Ovary (tissue), 9 donors: Measurements from ENCODE around the gene STK24. TPM values are rescaled to one million over a fixed set of nuclear protein-coding genes. Genes with fewer than 3 reads are reported as not detected.

Source experiments
- DNase-seq, 5 donors: peaks; one replicate each; pipeline ENCODE4 v3.0.0-alpha.2; 2019 to 2020
- H3K27ac ChIP-seq, 2 donors: fragments of 200-600 bp; one replicate each; pipeline versions ENCODE4 v1.5.1 to v1.8.0; 2019 to 2022
- H3K27me3 ChIP-seq: fragments of 200-600 bp; one replicate; pipeline ENCODE4 v1.8.0; 2022
- H3K36me3 ChIP-seq: fragments of 200-600 bp; sonication (generic); one replicate; pipeline ENCODE4 v1.5.1; 2019
- H3K4me1 ChIP-seq: one replicate; pipeline ENCODE4 v1.8.1; 2013; ENCODE audit warnings: mild to moderate bottlenecking, moderate library complexity; ENCODE audit not compliant: insufficient read depth
- H3K4me3 ChIP-seq: fragments of 200-600 bp; sonication (generic); one replicate; pipeline ENCODE4 v1.5.1; 2017
- H3K9me3 ChIP-seq, 2 donors: fragments of 200-600 bp in 1 of 2; sonication (generic) in 1 of 2; one replicate each; pipeline versions ENCODE4 v1.5.1 to v1.8.1; 2013 to 2019; ENCODE audit warnings: mild to moderate bottlenecking in 1 of 2, moderate library complexity in 1 of 2
- EP300 ChIP-seq: sonication (generic); formaldehyde crosslinking; IDR thresholded peaks from one replicate; pipeline ENCODE4 v1.6.1; 2017; ENCODE audit warnings: antibody characterized with exemption
- POLR2A ChIP-seq: fragments of 450-650 bp; IDR thresholded peaks from one replicate; pipeline ENCODE4 v1.6.1; 2017; ENCODE audit warnings: antibody characterized with exemption, mild to moderate bottlenecking, moderate library complexity
- WGBS, 3 donors: extraction: QIAGEN DNeasy Blood & Tissue Kit in 1 of 3; methylation state at CpG; one replicate each; pipeline versions ENCODE4 v1.1.5 to v1.1.7; 2013 to 2017; 5-methylcytosine and 5-hydroxymethylcytosine counted together
- intact Hi-C, 4 donors: fragments of 100-400 bp; cut with DNase I; formaldehyde crosslinking; loops; one replicate each; pipeline versions ENCODE4 v1.11.0 to v1.15.1; 2022 to 2023
- polyA plus RNA-seq, 2 donors: library from polyadenylated mRNA; stranded (reverse); fragments of 200-250 nt in 1 of 2; fragments of 350-450 nt in 1 of 2; fragmentation: Illumina TruSeq in 1 of 2; extraction: RNeasy Lipid Tissue Mini Kit (QIAGEN cat#74804) in 1 of 2; gene quantifications; one replicate each; pipeline ENCODE4 v1.2.3, GENCODE V29; 2013 to 2014
- total RNA-seq, 7 donors: library from RNA; depleted of rRNA in 2 of 7; stranded (reverse); fragments of >200 nt in 2 of 7; fragmentation: NEBNext Ultra II Directional in 3 of 7; extraction: Animal tissue kit (Norgen Biotek cat#: 25700) in 3 of 7; gene quantifications; one replicate each; pipeline versions ENCODE4 v1.1.0 to v1.2.4, GENCODE V29; 2016 to 2023
- TF ChIP-seq, protein P1 (sequence below), 3 donors: fragments of 450-650 bp in 2 of 3; fragments of 200-600 bp in 1 of 3; IDR thresholded peaks; one replicate each; pipeline versions ENCODE4 v1.5.1 to v1.8.0; 2016 to 2022; ENCODE audit warnings: antibody characterized with exemption in 3 of 3, mild to moderate bottlenecking in 1 of 3
- donor health status: DM: no; HTN: no; CAD: no; lungs with moderate emphysema.
- donor health status: DM: no; HTN: no; CAD: no.
- donor health status: Bipolar disorder and iron deficiency.
- donor health status: DM: yes; HTN: yes; CAD: no.
- donor health status: DM: no; HTN: no; CAD: no.
- donor health status: DM: yes; HTN: yes; CAD: no.

The STK24 gene
- total and polyA plus RNA-seq, 9 donors = 34.0 to 153 (median 60.6) TPM

DNA sequence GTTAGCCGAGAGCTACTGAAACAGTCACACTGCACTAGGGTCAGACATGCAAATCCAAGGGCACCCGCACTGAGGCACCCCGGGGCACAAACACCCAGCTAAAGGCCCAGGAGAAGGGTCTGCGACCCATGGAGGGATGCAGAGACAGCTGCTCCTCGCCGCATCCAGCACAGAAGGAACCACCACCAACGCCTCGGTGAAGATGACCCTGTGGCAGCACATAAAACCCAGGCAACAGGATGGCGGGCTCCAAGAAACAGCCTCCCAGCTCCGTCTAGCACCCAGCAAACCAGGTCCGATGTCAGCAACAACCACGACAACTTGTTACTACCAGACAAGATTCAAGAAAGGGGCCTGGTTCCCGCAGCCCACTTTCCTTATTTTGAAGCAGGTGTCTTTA, 82.1 kb downstream of the STK24 start:
- intact Hi-C loops = no loop called here
- no peaks in the 10 kb centered on the region for H3K27me3 ChIP-seq
- H3K36me3 ChIP-seq = no peaks in the 10 kb centered on the region
- TF ChIP-seq POLR2A (no peak), EP300 (no peak)
- TF ChIP-seq, protein P1, sequence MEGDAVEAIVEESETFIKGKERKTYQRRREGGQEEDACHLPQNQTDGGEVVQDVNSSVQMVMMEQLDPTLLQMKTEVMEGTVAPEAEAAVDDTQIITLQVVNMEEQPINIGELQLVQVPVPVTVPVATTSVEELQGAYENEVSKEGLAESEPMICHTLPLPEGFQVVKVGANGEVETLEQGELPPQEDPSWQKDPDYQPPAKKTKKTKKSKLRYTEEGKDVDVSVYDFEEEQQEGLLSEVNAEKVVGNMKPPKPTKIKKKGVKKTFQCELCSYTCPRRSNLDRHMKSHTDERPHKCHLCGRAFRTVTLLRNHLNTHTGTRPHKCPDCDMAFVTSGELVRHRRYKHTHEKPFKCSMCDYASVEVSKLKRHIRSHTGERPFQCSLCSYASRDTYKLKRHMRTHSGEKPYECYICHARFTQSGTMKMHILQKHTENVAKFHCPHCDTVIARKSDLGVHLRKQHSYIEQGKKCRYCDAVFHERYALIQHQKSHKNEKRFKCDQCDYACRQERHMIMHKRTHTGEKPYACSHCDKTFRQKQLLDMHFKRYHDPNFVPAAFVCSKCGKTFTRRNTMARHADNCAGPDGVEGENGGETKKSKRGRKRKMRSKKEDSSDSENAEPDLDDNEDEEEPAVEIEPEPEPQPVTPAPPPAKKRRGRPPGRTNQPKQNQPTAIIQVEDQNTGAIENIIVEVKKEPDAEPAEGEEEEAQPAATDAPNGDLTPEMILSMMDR (IDR thresholded peaks at IDR 0.05) = no peak
- H3K4me3 ChIP-seq = no peak overlapping the region
- no peaks in the 10 kb centered on the region for H3K9me3 ChIP-seq
- H3K27ac ChIP-seq = no peak overlapping the region
- H3K4me1 ChIP-seq = peaks cover 20% of the 10 kb centered on the region
- 92 to 96% (median 93%) methylated on average over 13 of the region's 13 CpGs for WGBS, 3 donors
- DNase-seq = no peak

DNA sequence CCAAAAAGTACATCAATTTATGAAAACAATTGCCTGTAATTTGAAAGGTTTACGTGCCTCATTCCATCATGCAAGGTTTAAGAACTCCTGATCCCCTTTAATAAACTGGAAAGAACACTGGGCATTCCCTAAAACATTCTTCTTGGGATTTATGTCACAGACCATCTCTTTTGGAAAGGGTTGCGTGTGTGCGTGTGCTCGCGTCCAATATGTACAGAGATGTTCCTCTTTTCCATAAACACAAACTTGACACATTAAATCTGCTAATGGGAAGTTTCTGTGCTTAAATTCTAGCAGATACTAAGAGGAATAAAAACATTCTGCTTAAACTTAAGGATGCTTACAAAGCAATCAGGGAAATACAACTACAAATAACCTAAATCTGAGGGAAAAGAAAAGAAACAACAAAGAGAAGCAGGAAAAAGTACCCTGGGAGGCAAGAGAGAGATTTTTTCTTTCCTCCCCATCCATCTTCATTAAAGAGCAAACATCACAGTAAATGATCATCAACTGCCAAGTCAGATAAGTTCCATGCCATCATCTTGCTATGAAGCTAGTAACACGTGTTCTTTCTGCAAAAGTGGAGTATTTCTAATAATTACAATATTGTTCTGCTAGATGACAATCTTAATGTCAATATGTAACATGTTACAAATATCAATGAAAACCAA, 83.7 kb downstream of the STK24 start:
- H3K9me3 ChIP-seq = no peaks in the 10 kb centered on the region
- no peak for DNase-seq
- intact Hi-C loops = no loop called here
- H3K4me3 ChIP-seq = no peak overlapping the region
- no peaks in the 10 kb centered on the region for H3K36me3 ChIP-seq
- TF ChIP-seq EP300 (no peak), POLR2A (no peak)
- TF ChIP-seq, protein P1 (IDR thresholded peaks at IDR 0.05) = no peak
- H3K27ac ChIP-seq = no peak overlapping the region
- no peaks in the 10 kb centered on the region for H3K27me3 ChIP-seq
- WGBS, 3 donors = 34 to 63% (median 34%) methylated on average over 6 of the region's 6 CpGs
- peaks cover 20% of the 10 kb centered on the region for H3K4me1 ChIP-seq

GRCh38 chr13:98492335-98493041, 84.4 kb downstream of the STK24 start:
- WGBS, 3 donors = 88 to 93% (median 90%) methylated on average over 6 of the region's 6 CpGs
- Histone ChIP-seq H3K4me3 (no peak overlapping the region), H3K27ac (no peak overlapping the region), H3K4me1 (peaks cover 15% of the 10 kb centered on the region), H3K36me3 (no peaks in the 10 kb centered on the region), H3K27me3 (no peaks in the 10 kb centered on the region), H3K9me3 (no peaks in the 10 kb centered on the region)
- no peak for DNase-seq
- TF ChIP-seq, protein P1 (IDR thresholded peaks at IDR 0.05) = no peak
- TF ChIP-seq EP300 (no peak), POLR2A (no peak)
- intact Hi-C loops = no loop called here

- DNase-seq = no peak
- H3K9me3 ChIP-seq = no peaks in the 10 kb centered on the region
- TF ChIP-seq, protein P1 (IDR thresholded peaks at IDR 0.05) = no peak
- TF ChIP-seq POLR2A (no peak), EP300 (no peak)
- no peaks in the 10 kb centered on the region for H3K36me3 ChIP-seq
- no peak overlapping the region for H3K27ac ChIP-seq
- H3K27me3 ChIP-seq = no peaks in the 10 kb centered on the region
- intact Hi-C loops = no loop called here
- H3K4me3 ChIP-seq = no peak overlapping the region
- 75 to 92% (median 87%) methylated on average over 8 of the region's 8 CpGs for WGBS, 3 donors
- H3K4me1 ChIP-seq = peaks cover 5% of the 10 kb centered on the region
These were observed 86.0 kb downstream of the STK24 start for GRCh38 chr13:98490866-98491265.
